Activated CD4-positive, alpha-beta T cell treated with anti-CD3 and anti-CD28 coated beads for 1 hour (primary cell): ENCODE results near the gene PIGP.
"Not testable (repeated sequence)": the region's sequence is repeated elsewhere in the genome, so short reads cannot be mapped to it uniquely, and the experiment has no call there.

Experiments used
- DNase-seq: peaks from one replicate; pipeline ENCODE4 v3.0.0-alpha.2; 2020

The PIGP gene

DNA sequence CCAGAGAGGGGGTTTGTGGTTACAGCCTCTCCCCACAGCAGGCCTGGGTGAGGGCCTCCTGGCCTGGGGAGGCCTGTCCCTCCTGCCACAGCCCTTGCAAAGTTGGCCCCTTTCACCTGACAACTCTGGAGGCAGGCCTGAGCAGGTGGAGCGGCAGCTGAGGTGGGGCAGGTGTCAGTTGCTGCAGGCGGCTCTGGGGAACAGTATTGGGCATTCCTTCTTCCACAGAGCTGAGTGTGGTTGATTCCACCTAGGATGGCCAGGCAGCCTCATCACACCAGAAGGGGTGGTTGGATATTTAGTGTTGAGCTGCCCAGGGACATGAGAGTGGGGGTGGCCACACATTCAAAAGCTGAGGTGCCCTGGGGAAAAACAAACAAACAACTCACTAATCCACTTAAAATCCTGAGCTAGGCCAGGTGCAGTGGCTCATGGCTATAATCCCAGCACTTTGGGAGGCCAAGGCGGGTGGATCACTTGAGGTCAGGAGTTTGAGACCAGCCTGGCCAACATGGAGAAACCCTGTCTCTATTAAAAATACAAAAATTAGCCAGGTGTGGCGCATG, 31.1 kb downstream of the PIGP start:
- DNase-seq, result no peak

DNA sequence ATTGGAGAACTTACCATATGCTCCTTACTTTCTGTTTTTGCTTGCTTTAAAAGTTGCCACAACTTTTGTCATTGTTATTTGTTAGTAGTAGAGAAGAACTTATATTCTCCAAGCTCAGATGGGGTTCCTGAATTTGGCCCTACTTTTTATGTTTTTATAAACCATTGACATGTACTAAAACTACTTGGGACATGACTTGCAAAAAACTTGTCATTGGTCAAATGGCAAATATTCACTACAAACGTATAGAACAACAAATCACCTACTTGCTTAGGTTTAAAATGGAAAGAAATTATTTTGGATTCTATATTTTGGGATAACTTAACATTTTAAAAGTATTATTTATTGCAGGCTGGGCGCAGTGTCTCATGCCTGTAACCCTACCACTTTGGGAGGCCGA, 32.7 kb downstream of the PIGP start:
- no peak for DNase-seq

DNA sequence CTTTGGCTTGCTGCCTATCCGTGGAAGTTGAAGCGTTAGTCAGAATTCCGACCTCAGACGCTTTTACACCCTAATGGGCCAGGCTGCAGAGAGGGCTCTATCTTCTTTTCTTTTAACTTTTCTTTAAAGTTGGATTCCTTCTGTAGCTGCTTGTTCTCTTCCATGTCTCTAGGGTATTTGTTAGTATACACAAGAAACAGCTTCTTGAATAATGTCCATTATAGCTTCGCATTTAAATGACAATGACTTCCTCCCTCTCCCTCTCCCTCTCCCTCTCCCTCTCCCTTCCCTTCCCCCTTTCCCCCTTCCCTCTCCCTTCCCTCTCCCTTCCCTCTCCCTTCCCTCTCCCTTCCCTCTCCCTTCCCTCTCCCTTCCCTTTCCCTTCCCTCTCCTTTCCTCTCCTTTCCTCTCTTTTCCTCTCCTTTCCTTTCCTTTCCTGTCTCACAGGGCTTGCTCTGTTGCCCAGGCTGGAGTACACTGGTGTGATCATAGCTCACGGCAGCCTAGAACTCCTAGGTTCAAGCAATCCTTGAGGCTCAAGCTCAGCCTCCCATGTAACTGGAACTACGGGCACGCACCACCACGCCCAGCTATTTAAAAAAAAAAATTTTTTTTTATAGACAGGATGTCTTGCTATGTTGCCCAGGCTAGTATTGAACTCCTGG, 33.3 kb downstream of the PIGP start:
- no peak for DNase-seq

DNA sequence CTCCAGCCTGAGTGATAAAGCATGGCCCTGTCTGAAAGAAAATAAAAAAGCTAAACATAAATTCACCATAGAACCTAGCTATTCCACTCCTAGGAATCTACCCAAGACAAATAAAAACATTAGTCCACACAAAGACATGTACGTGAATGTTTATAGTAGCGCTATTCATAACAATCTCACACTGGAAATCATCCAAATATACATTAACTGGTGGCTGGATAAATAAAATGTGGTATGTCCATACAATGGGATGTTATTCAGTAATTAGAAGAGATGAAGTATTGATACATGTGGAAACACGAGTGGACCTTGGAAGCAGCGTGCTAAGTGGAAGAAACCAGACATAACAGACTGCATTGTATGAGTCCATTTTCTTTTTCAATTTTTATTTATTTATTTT, 36.7 kb downstream of the PIGP start:
- no peak for DNase-seq

DNA sequence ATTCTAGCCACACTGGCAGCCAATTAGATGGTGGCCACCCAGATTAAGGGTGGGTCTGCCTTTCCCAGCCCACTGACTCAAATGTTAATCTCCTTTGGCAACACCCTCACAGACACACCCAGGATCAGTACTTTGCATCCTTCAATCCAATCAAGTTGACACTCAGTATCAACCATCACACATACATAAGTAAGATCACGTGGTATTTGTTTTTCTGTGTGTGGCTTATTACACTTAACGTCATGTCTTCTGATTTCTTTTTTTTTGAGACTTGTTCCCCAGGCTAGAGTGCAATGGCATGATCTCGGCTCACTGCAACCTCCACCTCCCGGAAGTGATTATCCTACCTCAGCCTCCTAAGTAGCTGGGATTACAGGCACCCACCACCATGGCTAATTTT, 38.5 kb downstream of the PIGP start:
- not testable (repeated sequence) for DNase-seq

DNA sequence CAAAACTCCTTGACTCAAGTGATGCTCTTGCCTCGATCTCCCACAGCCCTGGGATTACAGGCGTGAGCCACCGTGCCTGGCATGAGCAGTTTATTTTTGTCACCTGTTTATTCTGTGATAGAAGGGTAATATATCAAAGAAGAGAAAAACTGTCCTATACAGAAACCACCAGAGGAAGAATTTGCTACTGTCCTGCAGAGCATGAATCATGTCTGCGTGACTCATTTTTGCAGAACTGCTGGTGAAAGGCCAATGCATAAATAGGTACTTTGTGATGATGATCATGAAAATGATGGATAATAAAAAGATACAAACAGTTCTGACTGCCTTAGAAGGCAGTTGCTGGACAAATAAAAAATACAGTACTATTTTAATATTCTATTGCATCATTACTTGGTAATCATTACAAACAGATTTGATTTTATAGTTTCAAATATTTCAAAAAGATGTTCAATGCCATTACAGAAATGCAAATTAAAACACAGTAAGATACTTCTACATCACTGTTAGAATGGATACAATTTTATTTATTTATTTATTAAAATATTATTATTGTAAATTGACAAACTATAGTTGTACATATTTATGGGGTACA, 39.9 kb downstream of the PIGP start:
- no peak for DNase-seq

DNA sequence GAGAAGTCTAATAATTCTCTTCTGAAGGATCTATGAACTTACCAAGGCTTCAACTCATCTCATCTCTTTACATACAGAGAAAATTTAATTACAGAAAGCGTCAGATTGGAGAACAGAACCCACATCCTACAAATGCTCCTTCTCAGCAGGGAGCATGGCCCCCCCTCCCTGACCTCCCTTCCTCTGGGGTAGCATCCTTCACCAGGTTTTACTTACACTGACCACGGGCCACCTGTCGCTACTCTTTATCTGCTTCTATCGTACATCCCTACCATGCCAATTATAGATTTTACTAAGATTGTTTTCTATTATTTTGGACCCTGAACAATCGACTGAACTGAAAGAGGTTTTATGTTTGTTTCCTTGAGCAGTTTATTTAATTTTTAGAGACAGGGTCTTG, 40.6 kb downstream of the PIGP start:
- no peak for DNase-seq

DNA sequence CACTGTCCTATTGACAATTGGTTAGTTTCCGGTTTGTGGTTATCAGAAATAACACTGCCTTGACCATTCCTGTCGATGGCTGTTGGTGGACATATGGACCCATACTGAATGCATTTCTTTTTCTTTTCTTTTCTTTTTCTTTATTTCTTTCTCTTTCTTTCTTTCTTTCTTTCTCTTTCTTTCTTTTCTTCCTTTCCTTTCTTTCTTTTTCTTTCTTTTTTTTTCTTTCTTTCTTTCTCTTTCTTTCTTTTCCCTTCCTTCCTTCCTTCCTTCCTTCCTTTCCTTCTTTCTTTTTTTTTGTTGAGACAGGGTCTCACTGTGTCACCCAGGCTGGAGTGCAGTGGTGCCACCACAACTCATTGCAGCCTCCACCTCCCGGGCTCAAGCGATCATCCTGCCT, 42.0 kb downstream of the PIGP start:
- no peak for DNase-seq

DNA sequence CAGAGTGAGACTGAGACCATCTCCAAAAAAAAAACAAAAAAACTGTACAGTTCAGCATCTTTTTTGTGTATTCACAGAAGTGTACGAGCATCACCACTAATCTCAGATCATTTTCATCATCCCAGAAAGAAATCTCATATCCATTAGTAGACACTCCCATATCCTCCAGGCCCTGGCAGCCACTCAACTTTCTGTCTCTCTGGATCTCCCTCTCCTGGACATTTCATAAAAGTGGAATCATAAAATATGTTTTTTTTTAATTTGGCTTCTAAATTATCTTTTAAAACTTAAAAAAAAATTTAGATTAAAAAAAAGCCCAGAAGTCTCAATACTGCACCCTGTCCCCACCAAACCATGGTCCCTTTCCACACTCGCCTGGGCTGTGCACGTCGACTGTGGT, 44.3 kb downstream of the PIGP start:
- DNase-seq, result no peak

DNA sequence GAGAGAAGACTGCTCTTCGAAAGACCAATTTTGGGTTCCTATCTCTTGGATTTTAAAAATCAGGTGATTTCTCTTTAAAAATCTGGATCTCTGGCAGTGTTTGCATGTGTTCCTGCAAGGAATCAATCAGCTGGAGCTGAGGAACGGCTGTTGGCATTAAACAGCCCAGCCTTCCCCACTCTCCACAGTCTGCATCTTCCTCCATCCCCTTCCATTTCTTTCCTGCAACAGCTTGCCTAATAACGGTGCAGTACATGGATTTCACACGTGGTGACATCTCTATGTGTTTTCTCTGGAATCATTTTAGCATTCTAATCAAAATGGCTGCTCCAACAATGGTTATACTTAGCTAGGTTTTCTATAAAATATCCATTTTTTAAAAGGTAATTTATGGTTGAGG, 46.4 kb downstream of the PIGP start:
- no peak for DNase-seq

DNA sequence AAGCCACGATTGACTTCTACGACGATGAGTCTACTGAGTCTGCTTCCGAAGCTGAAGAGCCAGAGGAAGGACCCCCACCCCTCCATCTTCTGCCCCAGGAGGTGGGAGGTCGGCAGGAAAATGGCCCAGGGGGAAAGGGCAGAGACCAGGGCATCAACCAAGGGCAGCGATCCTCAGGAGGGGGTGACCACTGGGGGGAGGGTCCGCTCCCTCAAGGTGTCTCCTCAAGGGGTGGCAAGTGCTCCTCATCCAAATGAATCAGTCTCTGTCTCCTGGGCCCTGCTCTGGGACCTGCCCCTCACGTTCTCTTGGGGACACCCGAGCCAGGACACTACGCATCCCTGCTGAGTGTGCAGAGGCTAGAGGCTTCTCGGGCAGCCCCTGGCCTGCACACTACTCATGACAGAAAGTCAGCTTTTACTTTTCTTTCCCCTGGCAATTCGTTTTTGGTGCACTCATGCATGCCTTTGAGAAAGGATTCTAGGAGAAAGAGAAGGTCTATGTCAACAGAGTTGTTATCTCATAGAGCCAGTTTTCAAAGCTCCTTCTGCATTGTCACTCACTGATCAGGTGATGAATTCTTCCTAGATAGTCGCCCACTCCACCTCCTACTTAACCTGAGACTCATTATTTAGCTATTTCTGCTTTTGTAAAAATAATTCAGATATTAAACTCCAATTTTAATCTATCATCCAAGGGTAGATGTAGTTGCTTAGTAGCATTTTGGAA, 54.8 kb downstream of the PIGP start:
- no peak for DNase-seq
